H1 (cell line): Measurements from ENCODE around the gene SLC6A7. TPM values are rescaled to one million over a fixed set of nuclear protein-coding genes. Genes with fewer than 3 reads are reported as not detected.

ENCODE experiments used
- ASH2L ChIP-seq: fragments of 200-600, 300-600 bp; sonication (generic); IDR thresholded peaks from one replicate; pipeline ENCODE4 v1.7.1; 2017; ENCODE audit warnings: low read length
- BCL11A ChIP-seq, 2 experiments: IDR thresholded peaks; one replicate each; pipeline ENCODE4 v1.6.1; 2011; ENCODE audit warnings: low read depth in 2 of 2, low read length in 2 of 2, mild to moderate bottlenecking in 2 of 2
- CEBPB ChIP-seq: IDR thresholded peaks from 2 replicates; pipeline ENCODE4 v1.6.1; 2012; ENCODE audit warnings: low read depth, low read length
- CHD2 ChIP-seq: IDR thresholded peaks from 2 replicates; pipeline ENCODE4 v1.6.1; 2012; ENCODE audit warnings: low read length, improper control_type of control experiment
- FOSL1 ChIP-seq: IDR thresholded peaks from 2 replicates; pipeline ENCODE4 v1.6.1; 2011; ENCODE audit warnings: mild to moderate bottlenecking, low read depth, low read length, moderate library complexity; ENCODE audit not compliant: insufficient read depth
- GABPA ChIP-seq: IDR thresholded peaks from 2 replicates; pipeline ENCODE4 v1.6.1; 2011; ENCODE audit warnings: mild to moderate bottlenecking, low read length, moderate library complexity, borderline replicate concordance; ENCODE audit not compliant: insufficient read depth
- GTF2F1 ChIP-seq: IDR thresholded peaks from 2 replicates; pipeline ENCODE4 v1.6.1; 2012; ENCODE audit warnings: low read depth, low read length, improper control_type of control experiment, borderline replicate concordance
- HDAC6 ChIP-seq: IDR thresholded peaks from one replicate; pipeline ENCODE4 v1.7.1; 2012; ENCODE audit warnings: low read depth, mild to moderate bottlenecking, inconsistent platforms, low read length, moderate library complexity
- JUN ChIP-seq: IDR thresholded peaks from 2 replicates; pipeline ENCODE4 v1.6.1; 2011; ENCODE audit warnings: low read depth, mild to moderate bottlenecking, improper control_type of control experiment, low read length
- KDM1A ChIP-seq: fragments of 200-600, 300-600 bp; sonication (generic); IDR thresholded peaks from 2 replicates; pipeline ENCODE4 v1.7.1; 2016; ENCODE audit warnings: mild to moderate bottlenecking, low read length, borderline replicate concordance
- PHF8 ChIP-seq: fragments of 200-600 bp; sonication (generic); conservative IDR thresholded peaks from 2 replicates; pipeline ENCODE4 v1.7.1; 2012; ENCODE audit warnings: low read depth, mild to moderate bottlenecking, inconsistent platforms, low read length, moderate library complexity
- POLR2AphosphoS5 ChIP-seq: IDR thresholded peaks from 2 replicates; pipeline ENCODE4 v1.6.1; 2011; ENCODE audit warnings: low read depth, low read length
- SIN3A ChIP-seq, 2 experiments: IDR thresholded peaks in 1 of 2; conservative IDR thresholded peaks in 1 of 2; 2 replicates each; pipeline ENCODE4 v1.6.1; 2011 to 2012; ENCODE audit warnings: low read length in 2 of 2, improper control_type of control experiment in 1 of 2, low read depth in 1 of 2, mild to moderate bottlenecking in 1 of 2
- SIRT6 ChIP-seq: IDR thresholded peaks from one replicate; pipeline ENCODE4 v1.7.1; 2012; ENCODE audit warnings: low read length, inconsistent platforms
- SP4 ChIP-seq: IDR thresholded peaks from 2 replicates; pipeline ENCODE4 v1.6.1; 2012; ENCODE audit warnings: low read length, inconsistent platforms
- SRF ChIP-seq: IDR thresholded peaks from 2 replicates; pipeline ENCODE4 v1.6.1; 2011; ENCODE audit warnings: mild to moderate bottlenecking, low read depth, low read length, moderate library complexity
- SUZ12 ChIP-seq: fragments of 200-600 bp; sonication (generic); IDR thresholded peaks from 2 replicates; pipeline ENCODE4 v1.6.1; 2012; ENCODE audit warnings: mild to moderate bottlenecking, inconsistent platforms, low read length, moderate library complexity, mixed read lengths
- polyA plus RNA-seq, 7 experiments: library from polyadenylated mRNA; depleted of rRNA in 3 of 7; stranded (reverse) in 5 of 7; unstranded in 2 of 7; fragments of >200 nt in 5 of 7; fragments of 200-250 nt in 2 of 7; gene quantifications; 1 replicate in 5 of 7; 2 replicates in 1 of 7; 4 replicates in 1 of 7; pipeline versions ENCODE4 v1.2.1 to v1.2.3, GENCODE V29; 2011 to 2013; ENCODE audit warnings: missing spikeins in 2 of 7, mixed read lengths in 2 of 7
- total RNA-seq: library from RNA; stranded (reverse); fragmentation: NEBNext Ultra II Directional; extraction: Animal tissue kit (Norgen Biotek cat#: 25700); gene quantifications from 2 replicates; pipeline ENCODE4 v1.2.1, GENCODE V29; 2021
- TF ChIP-seq, protein P1 (sequence below), 3 experiments: IDR thresholded peaks; 1 replicate in 2 of 3; 2 replicates in 1 of 3; pipeline versions ENCODE4 v1.5.1 to v1.6.1; 2011; ENCODE audit warnings: low read length in 3 of 3, mild to moderate bottlenecking in 3 of 3, inconsistent platforms in 2 of 3, low read depth in 1 of 3, moderate library complexity in 1 of 3; ENCODE audit not compliant: insufficient read depth in 1 of 3; ENCODE audit errors: control extremely low read depth in 1 of 3
- TF ChIP-seq, protein P2 (sequence below): IDR thresholded peaks from 2 replicates; pipeline ENCODE4 v1.6.1; 2012; ENCODE audit warnings: low read length, inconsistent platforms
- TF ChIP-seq, protein P3 (sequence below): IDR thresholded peaks from 2 replicates; pipeline ENCODE4 v1.6.1; 2012; ENCODE audit warnings: inconsistent platforms

The SLC6A7 gene
- total and polyA plus RNA-seq, 2 of the 8 experiments (the other 6 are each of a cell fraction or from before 2014, with no cell fraction given), result 0.07 to 0.12 TPM

DNA sequence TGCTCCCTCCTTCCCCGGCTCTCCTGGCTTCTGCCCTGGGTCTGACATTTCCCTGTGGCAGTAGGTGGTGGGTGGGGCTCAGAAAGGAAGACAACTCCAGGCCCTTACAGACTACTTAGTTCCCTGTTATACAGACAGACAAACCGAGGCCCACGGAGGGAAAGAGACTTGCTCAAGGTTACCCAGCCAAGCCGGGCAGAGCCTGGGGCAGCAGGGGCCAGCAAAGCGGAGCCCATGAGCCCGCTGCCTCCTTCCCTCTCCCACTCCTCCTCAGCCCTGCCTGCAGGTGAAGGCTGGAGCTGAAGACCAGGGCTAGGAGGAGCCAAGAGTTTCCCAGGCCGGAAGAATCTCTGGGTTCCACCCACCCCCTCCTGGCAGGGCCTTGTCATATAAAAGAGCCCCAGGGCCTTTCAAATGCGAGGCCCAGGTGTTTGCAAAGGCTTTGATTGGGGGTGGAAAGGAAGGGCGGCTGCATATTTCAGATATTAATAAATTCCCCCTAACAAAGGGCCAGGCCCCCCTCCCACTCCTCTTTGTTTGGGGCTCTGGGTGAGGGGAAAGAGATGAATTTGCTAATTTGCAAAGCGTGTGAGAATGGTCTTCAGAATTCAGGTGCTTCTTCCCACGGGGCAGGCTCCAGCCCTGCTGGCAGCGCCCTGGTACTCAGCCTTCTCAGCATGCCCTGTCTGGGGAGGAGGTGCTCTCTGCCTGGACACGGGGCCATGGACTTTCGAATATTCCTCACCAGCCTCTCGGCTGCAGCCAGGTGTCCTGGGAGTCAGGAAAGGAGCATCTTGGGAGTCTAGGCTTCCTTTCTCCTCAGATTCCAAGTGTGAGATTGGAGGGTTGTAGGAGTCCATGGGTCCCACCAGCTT, 21.5 kb downstream of the SLC6A7 start (continued):
- TF ChIP-seq FOSL1, result no peak
- no peak for TF ChIP-seq SP4
- no peak for TF ChIP-seq PHF8
- TF ChIP-seq BCL11A (IDR thresholded peaks at IDR 0.05; ENCODE audit: low read depth in 2 of 2, low read length in 2 of 2), result no peak
- TF ChIP-seq JUN, result no peak
- TF ChIP-seq SIN3A (conservative IDR thresholded peaks at IDR 0.05 in 1 of 2, IDR thresholded peaks at IDR 0.05 in 1 of 2; ENCODE audit: low read depth in 1 of 2, low read length in 2 of 2), result no peak
- TF ChIP-seq, protein P1, sequence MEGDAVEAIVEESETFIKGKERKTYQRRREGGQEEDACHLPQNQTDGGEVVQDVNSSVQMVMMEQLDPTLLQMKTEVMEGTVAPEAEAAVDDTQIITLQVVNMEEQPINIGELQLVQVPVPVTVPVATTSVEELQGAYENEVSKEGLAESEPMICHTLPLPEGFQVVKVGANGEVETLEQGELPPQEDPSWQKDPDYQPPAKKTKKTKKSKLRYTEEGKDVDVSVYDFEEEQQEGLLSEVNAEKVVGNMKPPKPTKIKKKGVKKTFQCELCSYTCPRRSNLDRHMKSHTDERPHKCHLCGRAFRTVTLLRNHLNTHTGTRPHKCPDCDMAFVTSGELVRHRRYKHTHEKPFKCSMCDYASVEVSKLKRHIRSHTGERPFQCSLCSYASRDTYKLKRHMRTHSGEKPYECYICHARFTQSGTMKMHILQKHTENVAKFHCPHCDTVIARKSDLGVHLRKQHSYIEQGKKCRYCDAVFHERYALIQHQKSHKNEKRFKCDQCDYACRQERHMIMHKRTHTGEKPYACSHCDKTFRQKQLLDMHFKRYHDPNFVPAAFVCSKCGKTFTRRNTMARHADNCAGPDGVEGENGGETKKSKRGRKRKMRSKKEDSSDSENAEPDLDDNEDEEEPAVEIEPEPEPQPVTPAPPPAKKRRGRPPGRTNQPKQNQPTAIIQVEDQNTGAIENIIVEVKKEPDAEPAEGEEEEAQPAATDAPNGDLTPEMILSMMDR (IDR thresholded peaks at IDR 0.05; ENCODE audit: control extremely low read depth in 1 of 3, insufficient read depth in 1 of 3, low read depth in 1 of 3, low read length in 3 of 3), result peak in 2 of 3 experiments; percentile 12 to 39; a peak in 3 of 4 replicates
- TF ChIP-seq CEBPB, result no peak
- no peak for TF ChIP-seq SRF
- no peak for TF ChIP-seq GTF2F1
- TF ChIP-seq HDAC6, result no peak
- TF ChIP-seq ASH2L, result no peak
- TF ChIP-seq GABPA, result no peak
- 0 out of 2 replicates have a peak, but pooled peaks have one; percentile 38 for TF ChIP-seq POLR2AphosphoS5
- TF ChIP-seq, protein P2, sequence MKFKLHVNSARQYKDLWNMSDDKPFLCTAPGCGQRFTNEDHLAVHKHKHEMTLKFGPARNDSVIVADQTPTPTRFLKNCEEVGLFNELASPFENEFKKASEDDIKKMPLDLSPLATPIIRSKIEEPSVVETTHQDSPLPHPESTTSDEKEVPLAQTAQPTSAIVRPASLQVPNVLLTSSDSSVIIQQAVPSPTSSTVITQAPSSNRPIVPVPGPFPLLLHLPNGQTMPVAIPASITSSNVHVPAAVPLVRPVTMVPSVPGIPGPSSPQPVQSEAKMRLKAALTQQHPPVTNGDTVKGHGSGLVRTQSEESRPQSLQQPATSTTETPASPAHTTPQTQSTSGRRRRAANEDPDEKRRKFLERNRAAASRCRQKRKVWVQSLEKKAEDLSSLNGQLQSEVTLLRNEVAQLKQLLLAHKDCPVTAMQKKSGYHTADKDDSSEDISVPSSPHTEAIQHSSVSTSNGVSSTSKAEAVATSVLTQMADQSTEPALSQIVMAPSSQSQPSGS, result 0 out of 2 replicates have a peak, but pooled peaks have one; percentile 54
- no peak for TF ChIP-seq SUZ12
- TF ChIP-seq, protein P3, sequence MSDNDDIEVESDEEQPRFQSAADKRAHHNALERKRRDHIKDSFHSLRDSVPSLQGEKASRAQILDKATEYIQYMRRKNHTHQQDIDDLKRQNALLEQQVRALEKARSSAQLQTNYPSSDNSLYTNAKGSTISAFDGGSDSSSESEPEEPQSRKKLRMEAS, result no peak
- no peak for TF ChIP-seq SIRT6
- no peak for TF ChIP-seq KDM1A
- no peak for TF ChIP-seq CHD2
